HepG2 (cell line): ENCODE data around the gene ETV6. TPM values are rescaled to one million over a fixed set of nuclear protein-coding genes. Genes with fewer than 3 reads are reported as not detected.

Source experiments
- AKAP8 ChIP-seq: sonication (generic); formaldehyde crosslinking; IDR thresholded peaks from 2 replicates; pipeline ENCODE4 v1.5.1; 2020; ENCODE audit warnings: mild to moderate bottlenecking, missing genetic modification reagents
- IKZF1 ChIP-seq: fragments of 450-650 bp; IDR thresholded peaks from 2 replicates; pipeline ENCODE4 v1.7.1; 2016
- IRF2 ChIP-seq: IDR thresholded peaks from 2 replicates; pipeline ENCODE4 v1.6.1; 2018; ENCODE audit warnings: missing genetic modification reagents, missing compliant biosample characterization
- ISX ChIP-seq: sonication (generic); formaldehyde crosslinking; conservative IDR thresholded peaks from 2 replicates; pipeline ENCODE4 v1.5.0; 2020; ENCODE audit warnings: missing genetic modification reagents
- KLF9 ChIP-seq: IDR thresholded peaks from 2 replicates; pipeline ENCODE4 v1.6.1; 2016; ENCODE audit warnings: low read depth
- MTF2 ChIP-seq: sonication (generic); formaldehyde crosslinking; IDR thresholded peaks from 2 replicates; pipeline ENCODE4 v1.5.0; 2020; ENCODE audit warnings: missing genetic modification reagents, borderline replicate concordance
- MYC ChIP-seq: sonication (generic); formaldehyde crosslinking; IDR thresholded peaks from 2 replicates; pipeline ENCODE4 v1.9.0; 2021; ENCODE audit warnings: missing genetic modification reagents, borderline replicate concordance
- POGZ ChIP-seq: sonication (generic); formaldehyde crosslinking; IDR thresholded peaks from 2 replicates; pipeline ENCODE4 v1.4.0; 2020; ENCODE audit warnings: mild to moderate bottlenecking, missing genetic modification reagents
- RARA ChIP-seq: IDR thresholded peaks from 2 replicates; pipeline ENCODE4 v1.6.1; 2016; ENCODE audit warnings: missing genetic modification reagents, missing compliant biosample characterization
- RCOR2 ChIP-seq: IDR thresholded peaks from 2 replicates; pipeline ENCODE4 v1.6.1; 2016; ENCODE audit warnings: missing biosample characterization, missing genetic modification reagents
- RFX3 ChIP-seq: IDR thresholded peaks from 2 replicates; pipeline ENCODE4 v1.6.1; 2016; ENCODE audit warnings: missing biosample characterization, missing genetic modification reagents
- RXRA ChIP-seq: sonication (generic); formaldehyde crosslinking; IDR thresholded peaks from 2 replicates; pipeline ENCODE4 v1.5.1; 2020; ENCODE audit warnings: missing genetic modification reagents
- SMAD1 ChIP-seq: sonication (generic); formaldehyde crosslinking; IDR thresholded peaks from 2 replicates; pipeline ENCODE4 v1.4.0; 2020; ENCODE audit warnings: missing genetic modification reagents, low read depth, mild to moderate bottlenecking, borderline replicate concordance
- SOX13 ChIP-seq, 3 experiments: fragments of 450-650 bp in 1 of 3; sonication (generic) in 1 of 3; formaldehyde crosslinking in 1 of 3; IDR thresholded peaks in 2 of 3; conservative IDR thresholded peaks in 1 of 3; 2 replicates each; pipeline versions ENCODE4 v1.5.0 to v1.6.1; 2016 to 2020; ENCODE audit warnings: antibody characterized with exemption in 1 of 3, mild to moderate bottlenecking in 1 of 3, missing compliant biosample characterization in 1 of 3, missing genetic modification reagents in 1 of 3, moderate library complexity in 1 of 3
- THYN1 ChIP-seq: sonication (generic); formaldehyde crosslinking; IDR thresholded peaks from 2 replicates; pipeline ENCODE4 v1.8.1; 2023; ENCODE audit warnings: low read depth, mild to moderate bottlenecking, moderate library complexity, missing genetic modification reagents, borderline replicate concordance
- TSC22D2 ChIP-seq: sonication (generic); formaldehyde crosslinking; IDR thresholded peaks from 2 replicates; pipeline ENCODE4 v1.5.1; 2020; ENCODE audit warnings: missing genetic modification reagents, mild to moderate bottlenecking, borderline replicate concordance
- ZFP36L2 ChIP-seq: sonication (generic); formaldehyde crosslinking; IDR thresholded peaks from 2 replicates; pipeline ENCODE4 v1.4.0; 2020; ENCODE audit warnings: missing genetic modification reagents
- ZNF558 ChIP-seq: sonication (generic); formaldehyde crosslinking; IDR thresholded peaks from 2 replicates; pipeline ENCODE4 v1.9.0; 2022; ENCODE audit warnings: mild to moderate bottlenecking, missing genetic modification reagents, borderline replicate concordance
- ZNF605 ChIP-seq: sonication (generic); formaldehyde crosslinking; IDR thresholded peaks from 2 replicates; pipeline ENCODE4 v1.8.0; 2022; ENCODE audit warnings: mild to moderate bottlenecking, missing genetic modification reagents
- ZNF678 ChIP-seq: sonication (generic); formaldehyde crosslinking; IDR thresholded peaks from 2 replicates; pipeline ENCODE4 v1.4.0; 2020; ENCODE audit warnings: mild to moderate bottlenecking, missing genetic modification reagents
- ZZZ3 ChIP-seq: sonication (generic); formaldehyde crosslinking; IDR thresholded peaks from 2 replicates; pipeline ENCODE4 v1.4.0; 2020; ENCODE audit warnings: missing genetic modification reagents, mild to moderate bottlenecking, borderline replicate concordance
- polyA plus RNA-seq, 8 experiments: library from polyadenylated mRNA; depleted of rRNA in 3 of 8; stranded (reverse) in 7 of 8; unstranded in 1 of 8; fragments of >200 nt; fragmentation: Illumina TruSeq in 4 of 8; extraction: Trizol in 4 of 8; gene quantifications; 2 replicates each; pipeline versions ENCODE4 v1.2.1 to v1.2.3, GENCODE V29; 2011 to 2016; ENCODE audit warnings: low read depth in 4 of 8, missing spikeins in 1 of 8, mixed read lengths in 1 of 8; ENCODE audit not compliant: insufficient read depth in 1 of 8
- total RNA-seq, 5 experiments: library from RNA; depleted of rRNA; stranded (reverse); fragments of >200 nt; fragmentation: Illumina TruSeq; extraction: Trizol; gene quantifications; 2 replicates each; pipeline ENCODE4 v1.2.3, GENCODE V29; 2016; ENCODE audit warnings: low read depth in 1 of 5
- TF ChIP-seq, protein P1 (sequence below): sonication (generic); formaldehyde crosslinking; IDR thresholded peaks from 2 replicates; pipeline ENCODE4 v1.4.0; 2020; ENCODE audit warnings: missing genetic modification reagents
- TF ChIP-seq, protein P2 (sequence below): sonication (generic); formaldehyde crosslinking; IDR thresholded peaks from 2 replicates; pipeline ENCODE4 v1.5.0; 2020; ENCODE audit warnings: missing genetic modification reagents
- TF ChIP-seq, protein P3 (sequence below), 2 experiments: fragments of 450-650 bp in 1 of 2; sonication (generic) in 1 of 2; formaldehyde crosslinking; IDR thresholded peaks; 2 replicates each; pipeline versions ENCODE4 v1.5.0 to v1.8.0; 2020 to 2022; ENCODE audit warnings: mild to moderate bottlenecking in 1 of 2, missing genetic modification reagents in 1 of 2
- TF ChIP-seq, protein P4 (sequence below): sonication (generic); formaldehyde crosslinking; IDR thresholded peaks from 2 replicates; pipeline ENCODE4 v1.5.0; 2020; ENCODE audit warnings: missing genetic modification reagents, mild to moderate bottlenecking, borderline replicate concordance
- TF ChIP-seq, protein P5 (sequence below): IDR thresholded peaks from 2 replicates; pipeline ENCODE4 v1.6.1; 2016

ETV6 gene
- total and polyA plus RNA-seq, 2 of the 13 experiments (the other 11 are each of a cell fraction or from before 2014, with no cell fraction given), result 2.2 to 3.0 TPM

DNA sequence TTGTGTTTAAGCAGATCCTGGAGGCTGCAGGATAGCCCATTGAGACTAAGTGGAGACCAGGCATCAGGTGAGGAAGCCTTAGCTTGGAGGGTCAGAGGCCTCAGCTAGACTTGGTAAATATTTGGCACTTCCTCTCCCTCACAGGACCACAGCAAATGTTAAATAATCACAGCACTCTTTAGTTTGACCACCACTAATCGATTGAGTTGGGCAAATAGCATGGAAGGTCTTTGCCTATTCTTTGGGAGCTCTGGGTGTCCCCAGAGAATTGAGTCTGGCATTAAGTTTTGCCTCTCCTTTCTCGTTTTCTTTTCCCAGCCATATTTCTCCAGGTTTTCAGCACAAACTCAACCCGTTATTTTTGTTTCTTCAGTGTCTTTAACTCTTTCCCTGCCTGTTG is 61.4 kb downstream of the ETV6 start (continued):
- TF ChIP-seq, protein P1, sequence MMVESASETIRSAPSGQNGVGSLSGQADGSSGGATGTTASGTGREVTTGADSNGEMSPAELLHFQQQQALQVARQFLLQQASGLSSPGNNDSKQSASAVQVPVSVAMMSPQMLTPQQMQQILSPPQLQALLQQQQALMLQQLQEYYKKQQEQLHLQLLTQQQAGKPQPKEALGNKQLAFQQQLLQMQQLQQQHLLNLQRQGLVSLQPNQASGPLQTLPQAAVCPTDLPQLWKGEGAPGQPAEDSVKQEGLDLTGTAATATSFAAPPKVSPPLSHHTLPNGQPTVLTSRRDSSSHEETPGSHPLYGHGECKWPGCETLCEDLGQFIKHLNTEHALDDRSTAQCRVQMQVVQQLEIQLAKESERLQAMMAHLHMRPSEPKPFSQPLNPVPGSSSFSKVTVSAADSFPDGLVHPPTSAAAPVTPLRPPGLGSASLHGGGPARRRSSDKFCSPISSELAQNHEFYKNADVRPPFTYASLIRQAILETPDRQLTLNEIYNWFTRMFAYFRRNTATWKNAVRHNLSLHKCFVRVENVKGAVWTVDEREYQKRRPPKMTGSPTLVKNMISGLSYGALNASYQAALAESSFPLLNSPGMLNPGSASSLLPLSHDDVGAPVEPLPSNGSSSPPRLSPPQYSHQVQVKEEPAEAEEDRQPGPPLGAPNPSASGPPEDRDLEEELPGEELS (CRISPR knock-in tag), result peak; percentile 72
- no peak for TF ChIP-seq ZNF558 (CRISPR knock-in tag)
- TF ChIP-seq KLF9 (CRISPR knock-in tag), result no peak
- no peak for TF ChIP-seq ISX (CRISPR knock-in tag)
- peak; percentile 77 for TF ChIP-seq RARA (CRISPR knock-in tag)
- TF ChIP-seq AKAP8 (CRISPR knock-in tag), result no peak
- 0 out of 2 replicates have a peak, but pooled peaks have one; percentile 25 for TF ChIP-seq SOX13 (IDR thresholded peaks at IDR 0.05)
- peak in 1 of 2 experiments; percentile 79; a peak in 2 of 4 replicates for TF ChIP-seq SOX13 (CRISPR knock-in tag; conservative IDR thresholded peaks at IDR 0.05 in 1 of 2, IDR thresholded peaks at IDR 0.05 in 1 of 2)
- TF ChIP-seq POGZ (CRISPR knock-in tag), result peak; percentile 71; the same call in 1 of the 2 replicates
- TF ChIP-seq, protein P2, sequence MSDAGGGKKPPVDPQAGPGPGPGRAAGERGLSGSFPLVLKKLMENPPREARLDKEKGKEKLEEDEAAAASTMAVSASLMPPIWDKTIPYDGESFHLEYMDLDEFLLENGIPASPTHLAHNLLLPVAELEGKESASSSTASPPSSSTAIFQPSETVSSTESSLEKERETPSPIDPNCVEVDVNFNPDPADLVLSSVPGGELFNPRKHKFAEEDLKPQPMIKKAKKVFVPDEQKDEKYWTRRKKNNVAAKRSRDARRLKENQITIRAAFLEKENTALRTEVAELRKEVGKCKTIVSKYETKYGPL (CRISPR knock-in tag), result no peak
- TF ChIP-seq THYN1, result no peak
- TF ChIP-seq MYC (CRISPR knock-in tag), result no peak
- no peak for TF ChIP-seq TSC22D2 (CRISPR knock-in tag)
- TF ChIP-seq ZFP36L2 (CRISPR knock-in tag), result no peak
- TF ChIP-seq RFX3, result no peak
- TF ChIP-seq, protein P3, sequence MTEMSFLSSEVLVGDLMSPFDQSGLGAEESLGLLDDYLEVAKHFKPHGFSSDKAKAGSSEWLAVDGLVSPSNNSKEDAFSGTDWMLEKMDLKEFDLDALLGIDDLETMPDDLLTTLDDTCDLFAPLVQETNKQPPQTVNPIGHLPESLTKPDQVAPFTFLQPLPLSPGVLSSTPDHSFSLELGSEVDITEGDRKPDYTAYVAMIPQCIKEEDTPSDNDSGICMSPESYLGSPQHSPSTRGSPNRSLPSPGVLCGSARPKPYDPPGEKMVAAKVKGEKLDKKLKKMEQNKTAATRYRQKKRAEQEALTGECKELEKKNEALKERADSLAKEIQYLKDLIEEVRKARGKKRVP (CRISPR knock-in tag; IDR thresholded peaks at IDR 0.05), result no peak
- no peak for TF ChIP-seq MTF2 (CRISPR knock-in tag)
- TF ChIP-seq SMAD1 (CRISPR knock-in tag), result no peak
- TF ChIP-seq, protein P4, sequence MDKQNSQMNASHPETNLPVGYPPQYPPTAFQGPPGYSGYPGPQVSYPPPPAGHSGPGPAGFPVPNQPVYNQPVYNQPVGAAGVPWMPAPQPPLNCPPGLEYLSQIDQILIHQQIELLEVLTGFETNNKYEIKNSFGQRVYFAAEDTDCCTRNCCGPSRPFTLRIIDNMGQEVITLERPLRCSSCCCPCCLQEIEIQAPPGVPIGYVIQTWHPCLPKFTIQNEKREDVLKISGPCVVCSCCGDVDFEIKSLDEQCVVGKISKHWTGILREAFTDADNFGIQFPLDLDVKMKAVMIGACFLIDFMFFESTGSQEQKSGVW, result no peak
- TF ChIP-seq IRF2 (CRISPR knock-in tag), result peak; percentile 63; the same call in 1 of the 2 replicates
- peak; percentile 32; the same call in 1 of the 2 replicates for TF ChIP-seq RXRA
- TF ChIP-seq IKZF1, result no peak
- TF ChIP-seq RCOR2 (CRISPR knock-in tag), result no peak
- TF ChIP-seq, protein P5, sequence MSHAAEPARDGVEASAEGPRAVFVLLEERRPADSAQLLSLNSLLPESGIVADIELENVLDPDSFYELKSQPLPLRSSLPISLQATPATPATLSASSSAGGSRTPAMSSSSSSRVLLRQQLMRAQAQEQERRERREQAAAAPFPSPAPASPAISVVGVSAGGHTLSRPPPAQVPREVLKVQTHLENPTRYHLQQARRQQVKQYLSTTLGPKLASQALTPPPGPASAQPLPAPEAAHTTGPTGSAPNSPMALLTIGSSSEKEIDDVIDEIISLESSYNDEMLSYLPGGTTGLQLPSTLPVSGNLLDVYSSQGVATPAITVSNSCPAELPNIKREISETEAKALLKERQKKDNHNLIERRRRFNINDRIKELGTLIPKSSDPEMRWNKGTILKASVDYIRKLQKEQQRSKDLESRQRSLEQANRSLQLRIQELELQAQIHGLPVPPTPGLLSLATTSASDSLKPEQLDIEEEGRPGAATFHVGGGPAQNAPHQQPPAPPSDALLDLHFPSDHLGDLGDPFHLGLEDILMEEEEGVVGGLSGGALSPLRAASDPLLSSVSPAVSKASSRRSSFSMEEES (CRISPR knock-in tag), result peak; percentile 39; the same call in 1 of the 2 replicates
- no peak for TF ChIP-seq ZNF678 (CRISPR knock-in tag)
- TF ChIP-seq ZZZ3 (CRISPR knock-in tag), result no peak
- TF ChIP-seq ZNF605, result 0 out of 2 replicates have a peak, but pooled peaks have one; percentile 18
